ENCODE data around the gene PLCB1.
"Not testable (repeated sequence)": the region's sequence is repeated elsewhere in the genome, so short reads cannot be mapped to it uniquely, and the experiment has no call there.

GRCh38 chr20:8159217-8159616 is 27.2 kb downstream of the PLCB1 start:
- not testable (repeated sequence) for TF ChIP-seq CTCF (optimal IDR thresholded peaks at IDR 0.05 in 1 of 3, IDR thresholded peaks at IDR 0.05 in 1 of 3, conservative IDR thresholded peaks at IDR 0.05 in 1 of 3; ENCODE audit: extremely low read depth in 1 of 3, insufficient read depth in 2 of 3, low read length in 3 of 3); EZH2 (IDR thresholded peaks at IDR 0.05; ENCODE audit: low read length)

Data from keratinocyte (primary cell).